Measurements from ENCODE around the gene UBE2M. TPM values are rescaled to one million over a fixed set of nuclear protein-coding genes. Genes with fewer than 3 reads are reported as not detected.

Gene UBE2M
- total RNA-seq, 1 experiment from 2014 or later: 185 TPM

GRCh38 chr19:58538257-58539168, 19.9 kb downstream of the UBE2M start:
- CTCF ChIA-PET: interaction anchor here (0.6 to 0.7 kb wide), 2 partner anchors 12 to 19 kb away, joined by 3 to 10 read pairs; partner anchors contain the start of gene ZBTB45
- intact Hi-C loops (cut with micrococcal nuclease; ENCODE audit: unreplicated experiment): no loop called here
- H3K36me3 ChIP-seq (ENCODE audit: insufficient read depth, low read length, poor library complexity, severe bottlenecking): no peaks in the 10 kb centered on the region
- peaks cover 8% of the 10 kb centered on the region for H3K4me1 ChIP-seq (ENCODE audit: insufficient read depth, low read length, poor library complexity, severe bottlenecking)
- peak overlapping the region; percentile 35 for H3K4me3 ChIP-seq (ENCODE audit: low read depth, low read length, poor library complexity, severe bottlenecking)
- H3K9me3 ChIP-seq (ENCODE audit: low read depth, low read length, poor library complexity, severe bottlenecking): no peaks in the 10 kb centered on the region
- BruUV-seq (replicated peaks): TSS peak; percentile 85
- peak overlapping the region; percentile 57 for H3K27ac ChIP-seq (ENCODE audit: low read depth, low read length, poor library complexity, severe bottlenecking)
- TF ChIP-seq CTCF (conservative IDR thresholded peaks at IDR 0.05; ENCODE audit: low read depth, low read length): no peak
- TF ChIP-seq EZH2 (IDR thresholded peaks at IDR 0.05; ENCODE audit: borderline replicate concordance, low read depth, low read length, poor library complexity, severe bottlenecking): no peak
- POLR2A ChIA-PET (ENCODE audit: low non-redundant PET): no interaction called here
- H3K27me3 ChIP-seq (replicated peaks; ENCODE audit: insufficient read depth, low read depth, low read length, poor library complexity): no peaks in the 10 kb centered on the region
- DNase-seq (ENCODE audit: low spot score): peak; percentile 71

DNA sequence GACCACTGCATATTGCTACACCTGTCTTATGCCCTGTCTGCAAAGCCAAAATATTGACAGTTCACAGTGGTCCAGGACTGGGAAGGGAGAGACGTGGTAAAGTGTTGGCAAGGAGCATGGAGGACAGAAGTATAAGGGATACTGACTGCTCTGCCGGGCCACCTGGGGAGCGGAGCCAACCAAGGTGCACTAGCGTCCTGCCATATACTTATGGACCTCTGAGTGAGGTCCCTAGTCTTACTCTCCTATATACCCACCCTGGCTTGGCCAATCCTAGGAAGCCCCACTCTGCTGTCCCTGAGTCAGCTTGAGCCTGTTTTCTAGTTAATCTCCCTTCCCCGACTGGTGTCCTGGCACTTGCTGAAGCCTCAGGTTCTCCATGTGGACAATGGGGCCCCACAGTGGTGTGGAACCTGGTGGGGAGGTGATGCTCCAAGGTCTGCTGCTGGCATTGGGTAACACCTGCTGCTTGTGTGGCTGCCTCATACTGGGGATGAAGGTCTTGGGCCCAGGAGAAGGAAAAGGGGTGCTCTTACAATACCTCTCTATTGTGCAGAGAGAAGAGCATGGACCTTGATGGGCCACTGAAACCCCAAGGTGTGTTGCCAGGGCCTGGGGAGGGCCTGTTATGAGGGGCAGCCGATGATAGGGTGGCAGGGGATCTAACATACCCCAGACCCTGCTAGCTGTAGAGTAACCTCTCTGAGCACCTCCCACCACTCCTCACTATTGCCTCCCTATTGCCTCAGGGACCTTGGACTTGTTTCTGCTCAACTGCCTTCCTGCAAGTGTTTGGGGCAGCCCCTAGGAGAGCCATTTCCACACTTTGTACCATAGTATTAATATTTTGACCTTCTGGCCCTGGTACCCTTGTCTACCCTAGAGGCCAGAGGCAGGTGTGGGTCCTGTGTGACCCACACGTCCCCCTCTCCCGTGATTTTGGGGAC, 21.3 kb downstream of the UBE2M start:
- Histone ChIP-seq H3K9me3 (ENCODE audit: low read depth, low read length, poor library complexity, severe bottlenecking) (no peaks in the 10 kb centered on the region), H3K27ac (ENCODE audit: low read depth, low read length, poor library complexity, severe bottlenecking) (no peak overlapping the region), H3K27me3 (replicated peaks; ENCODE audit: insufficient read depth, low read depth, low read length, poor library complexity) (no peaks in the 10 kb centered on the region), H3K4me1 (ENCODE audit: insufficient read depth, low read length, poor library complexity, severe bottlenecking) (peaks cover 8% of the 10 kb centered on the region), H3K36me3 (ENCODE audit: insufficient read depth, low read length, poor library complexity, severe bottlenecking) (no peaks in the 10 kb centered on the region), H3K4me3 (ENCODE audit: low read depth, low read length, poor library complexity, severe bottlenecking) (no peak overlapping the region)
- POLR2A ChIA-PET (ENCODE audit: low non-redundant PET): no interaction called here
- TF ChIP-seq CTCF (conservative IDR thresholded peaks at IDR 0.05; ENCODE audit: low read depth, low read length): no peak
- no peak for TF ChIP-seq EZH2 (IDR thresholded peaks at IDR 0.05; ENCODE audit: borderline replicate concordance, low read depth, low read length, poor library complexity, severe bottlenecking)
- BruUV-seq (replicated peaks): no TSS peak
- intact Hi-C loops (cut with micrococcal nuclease; ENCODE audit: unreplicated experiment): no loop called here
- no peak for DNase-seq (ENCODE audit: low spot score)
- CTCF ChIA-PET: interaction anchor here (0.6 kb wide), 1 partner anchor 11 kb away, joined by 10 read pairs; no protein-coding TSS in a partner anchor

DNA sequence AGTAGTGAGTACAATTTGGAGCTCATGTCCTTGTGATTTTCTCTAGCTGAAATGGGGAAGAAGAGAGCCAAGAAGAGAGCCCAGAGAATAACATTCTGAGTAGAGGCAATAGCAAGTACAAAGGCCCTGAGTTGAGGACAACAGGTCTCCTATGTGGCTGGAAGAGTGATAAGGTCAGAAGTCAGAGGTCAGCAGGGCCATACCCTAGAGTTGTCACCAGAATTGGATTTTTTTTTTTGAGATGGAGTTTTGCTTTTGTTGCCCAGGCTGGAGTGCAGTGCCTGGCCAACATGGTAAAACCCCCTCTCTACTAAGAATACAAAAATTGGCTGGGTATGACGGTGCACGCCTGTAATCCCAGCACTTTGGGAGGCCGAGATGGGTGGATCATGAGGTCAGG, 22.6 kb downstream of the UBE2M start:
- TF ChIP-seq CTCF (conservative IDR thresholded peaks at IDR 0.05; ENCODE audit: low read depth, low read length) (no peak), EZH2 (IDR thresholded peaks at IDR 0.05; ENCODE audit: borderline replicate concordance, low read depth, low read length, poor library complexity, severe bottlenecking) (no peak)
- Histone ChIP-seq H3K4me3 (ENCODE audit: low read depth, low read length, poor library complexity, severe bottlenecking) (no peak overlapping the region), H3K4me1 (ENCODE audit: insufficient read depth, low read length, poor library complexity, severe bottlenecking) (peaks cover 8% of the 10 kb centered on the region), H3K27ac (ENCODE audit: low read depth, low read length, poor library complexity, severe bottlenecking) (no peak overlapping the region), H3K27me3 (replicated peaks; ENCODE audit: insufficient read depth, low read depth, low read length, poor library complexity) (no peaks in the 10 kb centered on the region), H3K9me3 (ENCODE audit: low read depth, low read length, poor library complexity, severe bottlenecking) (no peaks in the 10 kb centered on the region), H3K36me3 (ENCODE audit: insufficient read depth, low read length, poor library complexity, severe bottlenecking) (no peaks in the 10 kb centered on the region)
- no peak for DNase-seq (ENCODE audit: low spot score)
- BruUV-seq (replicated peaks): no TSS peak
- ChIA-PET CTCF (no interaction called here), POLR2A (ENCODE audit: low non-redundant PET) (no interaction called here)
- intact Hi-C loops (cut with micrococcal nuclease; ENCODE audit: unreplicated experiment): no loop called here
